BJ (cell line): Measurements from ENCODE around the gene GSDME. TPM values are rescaled to one million over a fixed set of nuclear protein-coding genes. Genes with fewer than 3 reads are reported as not detected.

Experiments
- CTCF ChIA-PET: fragments of 350-600 bp; formaldehyde crosslinking; extraction: SDS; loops from one replicate; lab custom pipeline; 2021; ENCODE audit warnings: antibody characterized with exemption, inconsistent platforms; lab: Yijun Ruan, JAX
- POLR2A ChIA-PET: fragments of 300-600 bp; sonication (Branson Sonifier 250); formaldehyde crosslinking; extraction: SDS; loops from one replicate; lab custom pipeline; 2021; ENCODE audit warnings: antibody characterized with exemption; lab: Charles Lee
- DNase-seq: peaks from one replicate; pipeline ENCODE4 v3.0.0-alpha.2; 2011; ENCODE audit warnings: low read depth
- H3K27me3 ChIP-seq: 2 replicates; pipeline ENCODE4 v1.6.0; 2011; ENCODE audit warnings: low read length; ENCODE audit not compliant: control insufficient read depth, insufficient read depth
- H3K36me3 ChIP-seq: 2 replicates; pipeline ENCODE4 v1.5.1; 2011; ENCODE audit warnings: low read length; ENCODE audit not compliant: control insufficient read depth, insufficient read depth
- H3K4me3 ChIP-seq: 2 replicates; pipeline ENCODE4 v1.5.1; 2011; ENCODE audit warnings: low read depth, mild to moderate bottlenecking, control low read depth, low read length
- polyA plus RNA-seq: library from polyadenylated mRNA; depleted of rRNA; stranded (reverse); fragments of >200 nt; gene quantifications from 2 replicates; pipeline ENCODE4 v1.2.3, GENCODE V29; 2011
- TF ChIP-seq, protein P1 (sequence below): IDR thresholded peaks from 2 replicates; pipeline ENCODE4 v1.5.1; 2011; ENCODE audit warnings: low read depth, mild to moderate bottlenecking, control low read depth, inconsistent platforms, low read length, moderate library complexity; ENCODE audit not compliant: insufficient read depth

Gene GSDME
- polyA plus RNA-seq, 1 experiment, result 44.3 TPM

DNA sequence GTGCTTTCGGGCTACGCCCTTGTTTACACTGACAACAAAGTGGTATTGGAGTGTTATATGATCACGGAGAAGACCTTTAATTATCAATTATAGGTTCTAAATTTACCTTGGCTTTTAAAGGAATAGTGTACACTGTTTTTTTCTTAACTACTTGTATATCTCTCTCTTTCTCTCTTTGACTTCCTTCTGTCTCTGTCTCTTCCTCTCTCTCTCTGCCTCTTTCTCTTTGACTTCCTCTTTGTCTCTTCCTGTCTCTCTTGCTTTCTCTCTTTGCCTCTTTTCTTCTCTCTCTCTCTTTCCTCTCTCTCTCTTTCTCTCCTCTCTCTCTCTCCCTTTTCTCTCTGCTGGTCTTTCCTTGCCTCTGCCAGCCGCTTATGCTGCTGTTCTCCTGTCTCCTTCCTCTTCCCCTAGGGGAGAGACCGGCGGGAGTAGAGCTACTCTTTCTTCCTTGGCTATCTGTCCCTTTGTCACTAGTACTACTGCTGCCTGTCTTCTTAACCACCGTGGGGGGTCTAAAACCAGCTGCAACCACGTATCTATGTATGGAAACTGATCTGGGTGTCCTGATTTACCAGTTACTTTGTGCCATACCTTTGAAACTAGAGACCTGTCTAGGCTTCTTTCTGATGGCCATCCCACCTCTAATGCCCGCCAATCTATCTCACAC lies 36.9 kb upstream of the GSDME start:
- no peak overlapping the region for H3K4me3 ChIP-seq
- CTCF ChIA-PET, result interaction anchor here (1.5 kb wide), 1 partner anchor 14 kb away, joined by 3 read pairs; no protein-coding TSS in a partner anchor
- TF ChIP-seq, protein P1, sequence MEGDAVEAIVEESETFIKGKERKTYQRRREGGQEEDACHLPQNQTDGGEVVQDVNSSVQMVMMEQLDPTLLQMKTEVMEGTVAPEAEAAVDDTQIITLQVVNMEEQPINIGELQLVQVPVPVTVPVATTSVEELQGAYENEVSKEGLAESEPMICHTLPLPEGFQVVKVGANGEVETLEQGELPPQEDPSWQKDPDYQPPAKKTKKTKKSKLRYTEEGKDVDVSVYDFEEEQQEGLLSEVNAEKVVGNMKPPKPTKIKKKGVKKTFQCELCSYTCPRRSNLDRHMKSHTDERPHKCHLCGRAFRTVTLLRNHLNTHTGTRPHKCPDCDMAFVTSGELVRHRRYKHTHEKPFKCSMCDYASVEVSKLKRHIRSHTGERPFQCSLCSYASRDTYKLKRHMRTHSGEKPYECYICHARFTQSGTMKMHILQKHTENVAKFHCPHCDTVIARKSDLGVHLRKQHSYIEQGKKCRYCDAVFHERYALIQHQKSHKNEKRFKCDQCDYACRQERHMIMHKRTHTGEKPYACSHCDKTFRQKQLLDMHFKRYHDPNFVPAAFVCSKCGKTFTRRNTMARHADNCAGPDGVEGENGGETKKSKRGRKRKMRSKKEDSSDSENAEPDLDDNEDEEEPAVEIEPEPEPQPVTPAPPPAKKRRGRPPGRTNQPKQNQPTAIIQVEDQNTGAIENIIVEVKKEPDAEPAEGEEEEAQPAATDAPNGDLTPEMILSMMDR, result no peak
- no peaks in the 10 kb centered on the region for H3K27me3 ChIP-seq
- no peak for DNase-seq
- POLR2A ChIA-PET, result no interaction called here
- H3K36me3 ChIP-seq, result no peaks in the 10 kb centered on the region; the same call in 1 of the 2 replicates

DNA sequence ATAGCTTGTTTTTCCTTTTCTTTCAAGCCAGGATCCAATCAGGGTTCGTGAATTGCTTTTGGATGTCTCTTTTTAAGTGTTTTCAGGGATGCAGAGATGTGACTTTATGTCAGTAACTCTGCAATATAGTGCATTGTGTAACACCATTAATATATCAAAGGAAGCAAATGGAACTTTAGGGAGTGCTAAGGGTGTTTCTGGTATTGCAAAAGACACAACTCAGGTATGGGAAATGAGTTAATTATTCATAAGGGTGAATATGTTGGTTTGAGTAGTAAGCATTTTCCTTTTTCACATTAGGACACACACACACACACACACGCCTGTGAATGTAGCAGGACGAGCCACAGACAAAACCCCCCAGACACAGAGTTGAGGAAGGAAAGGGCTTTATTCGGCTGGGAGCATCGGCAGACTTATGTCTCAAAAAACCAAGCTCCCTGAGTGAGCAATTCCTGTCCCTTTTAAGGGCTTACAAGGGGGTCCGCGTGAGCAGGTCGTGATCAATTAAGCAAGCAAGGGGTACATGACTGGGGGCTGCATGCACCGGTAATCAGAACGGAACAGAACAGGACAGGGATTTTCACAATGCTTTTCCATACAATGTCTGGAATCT lies 31.8 kb upstream of the GSDME start:
- Histone ChIP-seq H3K4me3 (no peak overlapping the region), H3K36me3 (no peaks in the 10 kb centered on the region), H3K27me3 (no peaks in the 10 kb centered on the region)
- ChIA-PET POLR2A (no interaction called here), CTCF (interaction anchor here (1.5 kb wide), 1 partner anchor 11 kb away, joined by 6 read pairs; no protein-coding TSS in a partner anchor)
- no peak for DNase-seq
- TF ChIP-seq, protein P1, result no peak

DNA sequence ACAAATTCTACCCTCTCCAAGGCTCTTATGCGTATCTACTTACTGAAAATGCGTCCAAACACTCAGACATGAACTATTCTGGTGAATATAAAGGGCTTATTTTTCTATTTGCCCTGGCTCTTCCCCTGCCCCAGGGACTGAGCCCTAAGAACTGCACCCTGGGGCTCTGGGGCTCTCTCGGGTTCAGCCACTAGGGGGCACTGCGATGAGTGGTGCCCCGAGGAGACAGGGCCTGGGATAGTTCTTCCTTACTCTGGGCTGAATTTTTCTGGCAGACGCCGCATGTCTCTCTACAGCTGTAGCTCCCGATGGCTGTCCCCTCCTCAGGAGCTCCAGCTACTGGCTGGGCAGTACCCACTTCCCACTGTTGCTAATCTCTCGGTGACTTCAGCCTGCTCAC lies 30.8 kb upstream of the GSDME start:
- no peak overlapping the region for H3K4me3 ChIP-seq
- DNase-seq, result no peak
- POLR2A ChIA-PET, result interaction anchor here (0.7 kb wide), 1 partner anchor 249 kb away, joined by 3 read pairs; no protein-coding TSS in a partner anchor
- H3K27me3 ChIP-seq, result no peaks in the 10 kb centered on the region
- TF ChIP-seq, protein P1, result peak; percentile 49
- H3K36me3 ChIP-seq, result peaks cover 2% of the 10 kb centered on the region; the same call in 1 of the 2 replicates
- CTCF ChIA-PET, result interaction anchor here (0.7 to 1.5 kb wide), 2 partner anchors 10 to 14 kb away, joined by 3 to 6 read pairs; no protein-coding TSS in a partner anchor

DNA sequence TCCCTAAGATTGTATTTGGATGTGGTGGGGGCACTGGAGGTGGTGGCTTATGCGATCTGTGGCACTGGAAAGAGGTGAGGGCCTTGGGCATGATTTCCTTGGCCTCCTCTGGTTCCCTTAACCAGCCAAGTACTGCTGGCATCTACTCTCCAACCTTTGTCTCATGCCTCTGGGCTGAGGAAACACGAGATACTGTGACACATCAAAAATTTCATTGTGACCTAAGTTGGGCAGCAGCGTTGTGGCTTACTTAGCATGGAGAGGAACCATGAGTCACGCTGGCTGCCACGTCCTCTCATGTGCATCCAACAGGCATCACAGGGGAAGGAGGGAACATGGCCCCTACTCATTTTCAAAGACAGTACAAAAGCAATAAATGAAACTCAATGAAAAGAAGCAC lies 29.7 kb upstream of the GSDME start:
- peak; percentile 77 for DNase-seq
- H3K4me3 ChIP-seq, result no peak overlapping the region
- TF ChIP-seq, protein P1, result no peak
- H3K36me3 ChIP-seq, result peaks cover 2% of the 10 kb centered on the region; the same call in 1 of the 2 replicates
- H3K27me3 ChIP-seq, result no peaks in the 10 kb centered on the region
- ChIA-PET POLR2A (no interaction called here), CTCF (interaction anchor here (1.0 kb wide), 1 partner anchor 25 kb away, joined by 4 read pairs; no protein-coding TSS in a partner anchor)

DNA sequence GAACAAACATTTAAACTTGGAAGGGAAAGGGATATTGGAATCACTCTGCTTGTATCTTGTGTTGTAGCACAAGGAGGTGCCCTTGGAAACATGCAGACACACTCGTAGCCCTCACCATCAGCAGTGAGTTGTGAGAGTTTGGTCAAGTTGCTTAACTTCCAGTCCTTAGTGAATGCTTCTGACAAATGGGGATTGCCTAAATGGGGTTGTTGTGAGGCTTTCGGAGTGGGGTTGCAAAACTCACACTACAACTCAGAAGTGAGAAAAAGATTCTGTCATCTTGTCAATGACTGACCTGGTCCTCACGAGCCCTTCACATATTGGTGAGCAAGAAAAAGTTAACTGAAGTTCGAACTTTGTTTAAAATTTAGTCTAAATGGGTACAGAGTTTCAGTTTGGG lies 29.0 kb upstream of the GSDME start:
- H3K4me3 ChIP-seq, result no peak overlapping the region
- ChIA-PET CTCF (no interaction called here), POLR2A (no interaction called here)
- peaks cover 2% of the 10 kb centered on the region; the same call in 1 of the 2 replicates for H3K36me3 ChIP-seq
- no peak for DNase-seq
- TF ChIP-seq, protein P1, result no peak
- H3K27me3 ChIP-seq, result no peaks in the 10 kb centered on the region
